ENCODE results near the gene BCL7C. TPM values are rescaled to one million over a fixed set of nuclear protein-coding genes. Genes with fewer than 3 reads are reported as not detected.

Gene BCL7C
- total and polyA plus RNA-seq, 5 donors from 2014 or later = 22.9 to 43.7 (median 39.0) TPM

DNA sequence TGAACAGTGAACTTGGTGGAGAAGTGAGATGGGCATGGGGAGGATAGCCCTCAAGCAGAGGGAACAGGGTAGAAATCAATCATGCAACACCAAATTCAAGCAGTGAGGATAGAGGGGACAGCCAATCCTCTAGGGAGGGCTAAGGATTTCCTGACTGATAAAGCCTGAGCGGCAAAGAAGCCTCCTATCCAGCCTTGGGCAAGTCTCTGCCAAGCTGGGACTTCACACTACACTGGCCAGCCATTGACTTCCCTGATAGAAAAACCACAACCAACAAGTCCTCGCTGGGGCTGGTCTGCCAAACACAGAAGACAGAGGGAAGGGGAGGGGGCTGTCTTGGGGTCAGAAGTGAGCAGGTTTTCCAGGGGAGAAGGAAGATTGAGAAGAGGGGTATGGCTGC, 27.0 kb upstream of the BCL7C start:
- Mint-ChIP-seq H3K4me1 (peaks cover 0 to 20% (median 3%) of the 10 kb centered on the region in 4 donors), H3K27ac (peak overlapping the region in 1 of 3 donors; percentile 69), H3K4me3 (peak overlapping the region; percentile 78 to 99 (median 93)), H3K9me3 (no peaks in the 10 kb centered on the region), H3K27me3 (peaks cover 5% of the 10 kb centered on the region), H3K36me3 (no peaks in the 10 kb centered on the region)
- no peak overlapping the region for H3K4me3 ChIP-seq (ENCODE audit: low read depth, low read length)
- H3K27me3 ChIP-seq (ENCODE audit: control insufficient read depth, insufficient read depth, low read length) = no peaks in the 10 kb centered on the region
- no peak overlapping the region for H3K27ac ChIP-seq (ENCODE audit: insufficient read depth, low read length, poor library complexity, severe bottlenecking)
- peaks cover 27% of the 10 kb centered on the region for H3K4me1 ChIP-seq (ENCODE audit: control insufficient read depth, insufficient read depth, low read length, poor library complexity, severe bottlenecking)
- no peaks in the 10 kb centered on the region for H3K36me3 ChIP-seq (ENCODE audit: control insufficient read depth, insufficient read depth, low read length)
- no peak for ATAC-seq (ENCODE audit: low read depth in 2 of 2)
- no peak for DNase-seq
- no peaks in the 10 kb centered on the region for H3K9me3 ChIP-seq (ENCODE audit: control insufficient read depth in 2 of 2, low read length in 2 of 2)

- DNase-seq (no peak), ATAC-seq (ENCODE audit: low read depth in 2 of 2) (no peak)
- Mint-ChIP-seq H3K9me3 (no peaks in the 10 kb centered on the region), H3K27me3 (peaks cover 5% of the 10 kb centered on the region), H3K4me3 (no peak overlapping the region), H3K27ac (no peak overlapping the region), H3K36me3 (no peaks in the 10 kb centered on the region), H3K4me1 (peaks cover 0 to 12% (median 0%) of the 10 kb centered on the region in 4 donors)
- H3K36me3 ChIP-seq (ENCODE audit: control insufficient read depth, insufficient read depth, low read length) = no peaks in the 10 kb centered on the region
- H3K9me3 ChIP-seq (ENCODE audit: control insufficient read depth in 2 of 2, low read length in 2 of 2) = no peaks in the 10 kb centered on the region
- no peaks in the 10 kb centered on the region for H3K27me3 ChIP-seq (ENCODE audit: control insufficient read depth, insufficient read depth, low read length)
- no peak overlapping the region for H3K27ac ChIP-seq (ENCODE audit: insufficient read depth, low read length, poor library complexity, severe bottlenecking)
- H3K4me3 ChIP-seq (ENCODE audit: low read depth, low read length) = no peak overlapping the region
- peaks cover 14% of the 10 kb centered on the region for H3K4me1 ChIP-seq (ENCODE audit: control insufficient read depth, insufficient read depth, low read length, poor library complexity, severe bottlenecking)
Measured at GRCh38 chr16:30918614-30919013, 24.7 kb upstream of the BCL7C start.

GRCh38 chr16:30914830-30915229, 21.0 kb upstream of the BCL7C start:
- Histone ChIP-seq H3K27ac (ENCODE audit: insufficient read depth, low read length, poor library complexity, severe bottlenecking) (no peak overlapping the region), H3K36me3 (ENCODE audit: control insufficient read depth, insufficient read depth, low read length) (no peaks in the 10 kb centered on the region), H3K4me3 (ENCODE audit: low read depth, low read length) (no peak overlapping the region), H3K9me3 (ENCODE audit: control insufficient read depth in 2 of 2, low read length in 2 of 2) (no peaks in the 10 kb centered on the region), H3K27me3 (ENCODE audit: control insufficient read depth, insufficient read depth, low read length) (no peaks in the 10 kb centered on the region), H3K4me1 (ENCODE audit: control insufficient read depth, insufficient read depth, low read length, poor library complexity, severe bottlenecking) (no peaks in the 10 kb centered on the region)
- Mint-ChIP-seq H3K27me3 (peaks cover 5% of the 10 kb centered on the region), H3K9me3 (no peaks in the 10 kb centered on the region), H3K4me3 (no peak overlapping the region), H3K4me1 (no peaks in the 10 kb centered on the region), H3K36me3 (no peaks in the 10 kb centered on the region), H3K27ac (no peak overlapping the region)
- ATAC-seq (ENCODE audit: low read depth in 2 of 2) (no peak), DNase-seq (no peak)

DNA sequence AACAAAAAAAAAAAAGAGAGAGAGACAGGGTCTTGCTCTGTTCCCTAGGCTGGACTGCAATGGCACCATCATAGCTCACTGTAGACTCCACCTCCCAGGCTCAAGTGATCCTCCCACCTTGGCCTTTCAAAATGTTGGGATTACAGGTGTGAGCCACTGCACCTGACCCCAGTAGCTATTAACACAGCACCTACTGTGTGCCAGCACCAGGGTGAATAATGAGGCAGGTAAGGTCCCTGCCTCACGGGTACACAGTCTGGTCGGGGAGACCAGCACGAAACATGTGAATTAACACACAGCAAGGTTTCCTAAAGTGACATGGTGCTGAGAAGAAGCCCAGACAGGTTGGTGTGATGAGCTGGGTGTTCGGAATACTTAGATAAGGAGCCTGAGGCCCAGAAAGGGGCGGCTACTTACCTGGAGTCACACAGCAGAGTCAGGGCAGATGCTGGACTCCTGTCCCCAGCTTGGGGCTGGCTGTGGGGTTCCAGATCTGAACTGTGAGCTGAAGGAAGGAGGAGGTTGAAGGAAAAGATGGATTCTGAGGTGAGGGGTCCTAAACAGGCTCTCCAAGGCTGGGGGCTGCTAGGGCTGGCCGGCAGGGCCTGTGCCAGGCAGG, 19.0 kb upstream of the BCL7C start:
- Histone ChIP-seq H3K9me3 (ENCODE audit: control insufficient read depth in 2 of 2, low read length in 2 of 2) (no peaks in the 10 kb centered on the region), H3K27me3 (ENCODE audit: control insufficient read depth, insufficient read depth, low read length) (no peaks in the 10 kb centered on the region), H3K4me1 (ENCODE audit: control insufficient read depth, insufficient read depth, low read length, poor library complexity, severe bottlenecking) (no peaks in the 10 kb centered on the region), H3K36me3 (ENCODE audit: control insufficient read depth, insufficient read depth, low read length) (no peaks in the 10 kb centered on the region), H3K27ac (ENCODE audit: insufficient read depth, low read length, poor library complexity, severe bottlenecking) (no peak overlapping the region), H3K4me3 (ENCODE audit: low read depth, low read length) (no peak overlapping the region)
- Mint-ChIP-seq H3K4me1 (peaks cover 0 to under 1% (median 0%) of the 10 kb centered on the region in 4 donors), H3K4me3 (no peak overlapping the region), H3K36me3 (no peaks in the 10 kb centered on the region), H3K9me3 (no peaks in the 10 kb centered on the region), H3K27ac (peak overlapping the region in 1 of 3 donors; percentile 49), H3K27me3 (peaks cover 5% of the 10 kb centered on the region)
- no peak for ATAC-seq (ENCODE audit: low read depth in 2 of 2)
- no peak for DNase-seq

GRCh38 chr16:30910427-30911029, 16.7 kb upstream of the BCL7C start:
- no peak overlapping the region for H3K4me3 ChIP-seq (ENCODE audit: low read depth, low read length)
- Mint-ChIP-seq H3K4me1 (peaks cover 0 to 4% (median 2%) of the 10 kb centered on the region in 4 donors), H3K36me3 (no peaks in the 10 kb centered on the region), H3K27me3 (no peaks in the 10 kb centered on the region), H3K9me3 (no peaks in the 10 kb centered on the region), H3K27ac (peak overlapping the region in 1 of 3 donors; percentile 80), H3K4me3 (no peak overlapping the region)
- DNase-seq (no peak), ATAC-seq (ENCODE audit: low read depth in 2 of 2) (no peak)
- H3K27me3 ChIP-seq (ENCODE audit: control insufficient read depth, insufficient read depth, low read length) = no peaks in the 10 kb centered on the region
- H3K4me1 ChIP-seq (ENCODE audit: control insufficient read depth, insufficient read depth, low read length, poor library complexity, severe bottlenecking) = no peaks in the 10 kb centered on the region
- no peak overlapping the region for H3K27ac ChIP-seq (ENCODE audit: insufficient read depth, low read length, poor library complexity, severe bottlenecking)
- no peaks in the 10 kb centered on the region for H3K9me3 ChIP-seq (ENCODE audit: control insufficient read depth in 2 of 2, low read length in 2 of 2)
- H3K36me3 ChIP-seq (ENCODE audit: control insufficient read depth, insufficient read depth, low read length) = no peaks in the 10 kb centered on the region

- Histone ChIP-seq H3K4me3 (ENCODE audit: low read depth, low read length) (no peak overlapping the region), H3K9me3 (ENCODE audit: control insufficient read depth in 2 of 2, low read length in 2 of 2) (no peaks in the 10 kb centered on the region), H3K36me3 (ENCODE audit: control insufficient read depth, insufficient read depth, low read length) (no peaks in the 10 kb centered on the region), H3K4me1 (ENCODE audit: control insufficient read depth, insufficient read depth, low read length, poor library complexity, severe bottlenecking) (peaks cover 20% of the 10 kb centered on the region), H3K27me3 (ENCODE audit: control insufficient read depth, insufficient read depth, low read length) (no peaks in the 10 kb centered on the region), H3K27ac (ENCODE audit: insufficient read depth, low read length, poor library complexity, severe bottlenecking) (no peak overlapping the region)
- H3K27me3 Mint-ChIP-seq = no peaks in the 10 kb centered on the region
- no peaks in the 10 kb centered on the region for H3K36me3 Mint-ChIP-seq
- H3K27ac Mint-ChIP-seq = no peak overlapping the region
- H3K9me3 Mint-ChIP-seq = no peaks in the 10 kb centered on the region
- no peak for DNase-seq
- H3K4me1 Mint-ChIP-seq = peaks cover 4 to 25% (median 14%) of the 10 kb centered on the region in 4 donors
- H3K4me3 Mint-ChIP-seq = no peak overlapping the region
- no peak for ATAC-seq (ENCODE audit: low read depth in 2 of 2)
Measured at GRCh38 chr16:30907064-30907463, 13.2 kb upstream of the BCL7C start.

DNA sequence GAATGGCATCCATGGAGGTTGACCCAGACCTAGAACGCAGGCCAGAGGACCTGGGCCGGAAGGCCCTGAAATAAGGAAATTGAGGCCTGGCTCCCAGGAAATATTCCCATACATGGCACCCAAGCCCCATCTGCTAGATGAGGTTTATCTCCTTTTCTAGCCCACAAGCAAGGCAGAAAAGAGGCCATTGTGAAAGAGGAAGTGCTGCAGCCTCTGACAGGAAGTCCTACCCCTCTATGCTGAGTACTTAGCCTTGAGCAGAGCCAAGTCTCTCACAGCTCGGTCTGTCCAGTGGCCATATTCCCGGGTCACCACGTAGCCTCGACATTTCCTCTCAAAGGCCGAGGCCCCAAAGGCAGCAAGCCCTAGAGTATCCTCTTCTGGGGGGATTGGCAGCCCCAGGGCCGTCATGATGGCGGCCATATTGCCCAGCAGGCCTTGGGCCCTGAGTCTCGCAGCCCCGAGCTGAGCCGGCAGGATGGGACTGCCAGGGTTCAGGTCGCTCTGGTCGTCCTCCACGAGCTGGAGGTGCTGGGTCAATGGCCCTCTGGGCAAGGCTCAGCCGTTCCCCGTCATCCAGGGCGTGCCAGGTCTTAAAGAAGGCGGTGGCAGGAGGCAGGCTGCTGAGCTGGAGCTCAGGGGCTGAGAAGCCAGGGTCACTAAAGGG, 10.4 kb upstream of the BCL7C start:
- Mint-ChIP-seq H3K9me3 (no peaks in the 10 kb centered on the region), H3K27ac (peak overlapping the region in 2 of 3 donors; percentile 93 to 95), H3K36me3 (no peaks in the 10 kb centered on the region), H3K4me1 (peaks cover 4 to 37% (median 20%) of the 10 kb centered on the region in 4 donors), H3K27me3 (no peaks in the 10 kb centered on the region), H3K4me3 (peak overlapping the region in 2 of 4 donors; percentile 74 to 92)
- Histone ChIP-seq H3K36me3 (ENCODE audit: control insufficient read depth, insufficient read depth, low read length) (no peaks in the 10 kb centered on the region), H3K9me3 (ENCODE audit: control insufficient read depth in 2 of 2, low read length in 2 of 2) (no peaks in the 10 kb centered on the region), H3K27ac (ENCODE audit: insufficient read depth, low read length, poor library complexity, severe bottlenecking) (peak overlapping the region; percentile 69), H3K4me1 (ENCODE audit: control insufficient read depth, insufficient read depth, low read length, poor library complexity, severe bottlenecking) (peaks cover 24% of the 10 kb centered on the region), H3K27me3 (ENCODE audit: control insufficient read depth, insufficient read depth, low read length) (no peaks in the 10 kb centered on the region), H3K4me3 (ENCODE audit: low read depth, low read length) (no peak overlapping the region)
- DNase-seq (no peak), ATAC-seq (ENCODE audit: low read depth in 2 of 2) (no peak)
